Upper lobe of left lung (tissue), 6 donors: Measurements from ENCODE around the gene SEMA6D. TPM values are rescaled to one million over a fixed set of nuclear protein-coding genes. Genes with fewer than 3 reads are reported as not detected.

Experiments
- ATAC-seq, 2 donors: fragments of 200-7000 bp; cut with Tn5 transposase; one replicate each; pipeline ENCODE4 v1.9.1; 2022; ENCODE audit warnings: mild to moderate bottlenecking in 2 of 2, moderate library complexity in 2 of 2; ENCODE audit not compliant: low FRiP score in 2 of 2
- DNase-seq, 2 donors: peaks; one replicate each; pipeline ENCODE4 v3.0.0-alpha.2; 2019 to 2020
- H3K27ac ChIP-seq, 4 donors: fragments of 200-600 bp; sonication (generic); one replicate each; pipeline ENCODE4 v1.5.1; 2016 to 2019
- H3K27me3 ChIP-seq, 4 donors: fragments of 200-600 bp; sonication (generic); one replicate each; pipeline ENCODE4 v1.5.1; 2017 to 2019
- H3K36me3 ChIP-seq, 4 donors: fragments of 200-600 bp; sonication (generic); one replicate each; pipeline ENCODE4 v1.5.1; 2016 to 2019
- H3K4me1 ChIP-seq, 4 donors: fragments of 200-600 bp; sonication (generic); one replicate each; pipeline ENCODE4 v1.5.1; 2018 to 2019
- H3K4me3 ChIP-seq, 4 donors: fragments of 200-600 bp; sonication (generic); one replicate each; pipeline ENCODE4 v1.5.1; 2017 to 2019; ENCODE audit warnings: mild to moderate bottlenecking in 2 of 4, moderate library complexity in 1 of 4
- H3K9me3 ChIP-seq, 4 donors: fragments of 200-600 bp; sonication (generic); one replicate each; pipeline ENCODE4 v1.5.1; 2018 to 2019
- EP300 ChIP-seq, 4 donors: sonication (generic); formaldehyde crosslinking; IDR thresholded peaks; one replicate each; pipeline ENCODE4 v1.5.1; 2017; ENCODE audit warnings: antibody characterized with exemption in 4 of 4, control low read depth in 2 of 4
- POLR2A ChIP-seq, 4 donors: fragments of 450-650 bp; IDR thresholded peaks; one replicate each; pipeline ENCODE4 v1.5.1; 2016 to 2017; ENCODE audit warnings: antibody characterized with exemption in 4 of 4, mild to moderate bottlenecking in 2 of 4
- POLR2AphosphoS5 ChIP-seq, 2 donors: sonication (generic); formaldehyde crosslinking; IDR thresholded peaks; one replicate each; pipeline ENCODE4 v1.5.1; 2017; ENCODE audit warnings: antibody characterized with exemption in 2 of 2
- WGBS, 2 donors: methylation state at CpG; one replicate each; pipeline ENCODE4 v1.1.5; 2017 to 2018; 5-methylcytosine and 5-hydroxymethylcytosine counted together
- total RNA-seq, 6 donors: library from RNA; depleted of rRNA in 4 of 6; stranded (reverse); fragments of >200 nt in 4 of 6; gene quantifications; one replicate each; pipeline versions ENCODE4 v1.1.0 to v1.2.1, GENCODE V29; 2016 to 2021
- TF ChIP-seq, protein P1 (sequence below), 6 experiments: fragments of 450-650 bp in 4 of 6; fragments of 200-600 bp in 2 of 6; sonication (generic) in 2 of 6; IDR thresholded peaks; one replicate each; pipeline ENCODE4 v1.5.1; 2016 to 2019; ENCODE audit warnings: antibody characterized with exemption in 6 of 6
- donor health status: DM: no; HTN: no; CAD: no; lungs with moderate emphysema.
- donor health status: DM: no; HTN: yes; CAD: no; lungs with severe emphysema.

The SEMA6D gene
- total RNA-seq, 6 donors from 2014 or later, result 6.9 to 10.5 (median 9.0) TPM

DNA sequence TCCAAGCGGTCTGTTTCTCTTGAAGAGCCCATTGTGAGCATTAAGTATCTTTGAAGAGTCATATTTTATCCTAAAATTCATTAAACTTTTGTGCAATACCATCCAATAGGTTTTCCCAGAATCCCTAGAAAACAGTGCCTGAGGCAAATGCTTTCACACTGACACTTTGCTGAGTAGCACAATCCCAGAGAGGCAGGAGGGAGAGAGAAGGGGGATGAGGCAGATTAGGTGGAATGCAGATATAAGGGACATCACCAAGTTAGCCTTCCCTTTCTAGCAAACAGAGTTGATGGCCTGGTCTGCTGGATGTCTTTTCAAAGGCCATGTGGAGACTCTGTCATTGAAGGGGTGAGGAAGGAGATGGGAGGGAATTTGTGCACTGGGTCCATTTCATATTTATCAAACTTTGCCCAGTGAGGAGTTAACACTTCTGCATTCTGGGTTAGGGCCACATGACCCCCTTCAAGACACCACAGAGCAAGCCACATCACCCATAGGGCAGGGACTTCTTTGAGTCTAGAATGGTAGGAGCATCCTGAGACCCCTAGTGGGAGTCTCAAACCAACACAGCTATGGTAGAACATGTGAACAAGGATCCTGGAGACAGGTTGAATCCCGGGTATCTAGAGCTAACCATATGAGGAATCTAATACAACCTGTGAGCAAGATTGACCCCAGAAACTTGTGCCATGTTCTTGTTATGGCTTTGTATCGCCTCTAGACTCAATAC, 32.0 kb upstream of the SEMA6D start:
- H3K27me3 ChIP-seq, result no peaks in the 10 kb centered on the region
- H3K9me3 ChIP-seq, result no peaks in the 10 kb centered on the region
- H3K36me3 ChIP-seq, result no peaks in the 10 kb centered on the region
- DNase-seq (no peak), ATAC-seq (no peak)
- WGBS, 2 donors, result 85 to 86% methylated on average over 3 of the region's 3 CpGs
- TF ChIP-seq EP300 (IDR thresholded peaks at IDR 0.05) (no peak), POLR2A (IDR thresholded peaks at IDR 0.05) (no peak), POLR2AphosphoS5 (IDR thresholded peaks at IDR 0.05) (no peak)
- TF ChIP-seq, protein P1, sequence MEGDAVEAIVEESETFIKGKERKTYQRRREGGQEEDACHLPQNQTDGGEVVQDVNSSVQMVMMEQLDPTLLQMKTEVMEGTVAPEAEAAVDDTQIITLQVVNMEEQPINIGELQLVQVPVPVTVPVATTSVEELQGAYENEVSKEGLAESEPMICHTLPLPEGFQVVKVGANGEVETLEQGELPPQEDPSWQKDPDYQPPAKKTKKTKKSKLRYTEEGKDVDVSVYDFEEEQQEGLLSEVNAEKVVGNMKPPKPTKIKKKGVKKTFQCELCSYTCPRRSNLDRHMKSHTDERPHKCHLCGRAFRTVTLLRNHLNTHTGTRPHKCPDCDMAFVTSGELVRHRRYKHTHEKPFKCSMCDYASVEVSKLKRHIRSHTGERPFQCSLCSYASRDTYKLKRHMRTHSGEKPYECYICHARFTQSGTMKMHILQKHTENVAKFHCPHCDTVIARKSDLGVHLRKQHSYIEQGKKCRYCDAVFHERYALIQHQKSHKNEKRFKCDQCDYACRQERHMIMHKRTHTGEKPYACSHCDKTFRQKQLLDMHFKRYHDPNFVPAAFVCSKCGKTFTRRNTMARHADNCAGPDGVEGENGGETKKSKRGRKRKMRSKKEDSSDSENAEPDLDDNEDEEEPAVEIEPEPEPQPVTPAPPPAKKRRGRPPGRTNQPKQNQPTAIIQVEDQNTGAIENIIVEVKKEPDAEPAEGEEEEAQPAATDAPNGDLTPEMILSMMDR (IDR thresholded peaks at IDR 0.05), result no peak
- H3K27ac ChIP-seq, result no peak overlapping the region
- H3K4me1 ChIP-seq, result peaks cover 0 to 6% (median 0%) of the 10 kb centered on the region in 4 donors
- H3K4me3 ChIP-seq, result no peak overlapping the region

DNA sequence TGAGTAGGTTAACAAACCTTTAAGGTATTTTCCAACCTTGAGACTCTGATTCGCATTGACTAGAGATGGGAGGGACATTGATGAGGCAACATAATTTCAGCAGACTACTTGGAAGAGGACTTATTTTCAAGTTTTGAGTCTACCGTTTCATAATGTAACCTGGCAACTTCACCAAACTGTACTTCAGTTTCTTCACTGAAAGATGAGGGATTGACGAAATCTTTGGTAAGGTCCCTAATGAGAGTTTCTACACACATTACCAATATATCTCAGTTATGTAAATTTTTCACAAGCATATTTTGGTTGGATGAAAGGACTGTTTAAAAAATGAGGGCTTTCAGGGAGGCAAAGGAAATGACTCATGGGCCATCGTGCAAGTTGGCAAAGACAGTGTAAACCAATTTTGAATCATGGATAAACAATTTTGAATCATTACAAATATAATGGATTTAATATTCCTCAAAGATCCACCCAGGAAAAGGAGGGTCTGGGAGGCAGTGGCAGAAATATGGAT, 28.7 kb upstream of the SEMA6D start:
- no peak overlapping the region for H3K27ac ChIP-seq

DNA sequence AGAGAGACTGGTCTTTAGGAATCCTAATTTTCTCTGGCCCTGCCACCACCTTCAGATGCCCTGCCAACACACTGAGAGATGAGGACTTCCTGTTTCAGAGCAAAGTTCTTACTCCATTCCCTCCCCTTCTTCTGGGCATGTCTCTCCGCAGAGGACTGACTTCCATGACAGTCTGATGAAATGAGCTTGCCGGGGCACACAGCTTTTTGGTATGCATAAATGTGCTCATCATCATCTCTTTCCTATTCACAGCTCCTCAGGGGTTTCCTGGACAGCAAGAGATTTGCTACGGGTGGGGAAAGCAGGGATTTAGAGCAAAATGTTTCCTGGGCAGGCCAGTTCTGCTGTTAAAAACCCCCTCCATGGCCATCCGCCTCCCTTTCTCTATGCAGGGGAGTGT, 27.6 kb upstream of the SEMA6D start:
- H3K36me3 ChIP-seq, result no peaks in the 10 kb centered on the region
- ATAC-seq (no peak), DNase-seq (no peak)
- 65 to 83% methylated on average over 4 of the region's 4 CpGs for WGBS, 2 donors
- no peak for TF ChIP-seq POLR2AphosphoS5 (IDR thresholded peaks at IDR 0.05)
- TF ChIP-seq EP300 (IDR thresholded peaks at IDR 0.05), result no peak
- H3K27ac ChIP-seq, result no peak overlapping the region
- no peak overlapping the region for H3K4me3 ChIP-seq
- no peaks in the 10 kb centered on the region for H3K9me3 ChIP-seq
- peaks cover 0 to 6% (median 0%) of the 10 kb centered on the region in 4 donors for H3K4me1 ChIP-seq
- no peaks in the 10 kb centered on the region for H3K27me3 ChIP-seq

More for the DNA sequence above, 28.7 kb upstream of the SEMA6D start:
- ATAC-seq (no peak), DNase-seq (no peak)
- Histone ChIP-seq H3K4me1 (peaks cover 0 to 6% (median 0%) of the 10 kb centered on the region in 4 donors), H3K4me3 (no peak overlapping the region), H3K9me3 (no peaks in the 10 kb centered on the region), H3K27me3 (no peaks in the 10 kb centered on the region), H3K36me3 (no peaks in the 10 kb centered on the region)
- WGBS, 2 donors, result 57 to 58% methylated on average over 4 of the region's 4 CpGs
- no peak for TF ChIP-seq POLR2A (IDR thresholded peaks at IDR 0.05)

DNA sequence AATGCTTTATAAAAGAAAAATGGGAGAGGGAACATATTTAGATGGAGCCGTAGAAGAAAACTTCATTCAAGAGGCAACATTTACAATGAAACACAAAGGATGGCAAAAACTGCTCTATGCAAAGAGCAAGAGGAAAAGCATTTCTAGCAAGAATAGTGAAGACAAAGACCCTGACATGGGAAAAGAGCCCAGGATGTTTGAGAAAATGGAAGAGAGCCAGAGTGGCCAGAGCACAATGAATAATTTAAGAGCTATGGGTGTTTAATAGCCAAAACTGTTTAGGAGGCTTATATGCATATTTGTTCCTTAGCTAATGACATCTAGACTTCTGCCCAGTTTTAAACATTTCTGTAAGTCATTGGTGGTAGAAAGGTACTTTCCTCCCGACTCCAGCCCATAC, 25.4 kb upstream of the SEMA6D start:
- Histone ChIP-seq H3K9me3 (no peaks in the 10 kb centered on the region), H3K27ac (no peak overlapping the region), H3K27me3 (no peaks in the 10 kb centered on the region), H3K4me1 (peaks cover 0 to 6% (median 0%) of the 10 kb centered on the region in 4 donors), H3K36me3 (no peaks in the 10 kb centered on the region), H3K4me3 (no peak overlapping the region)
- WGBS, 2 donors, result 83 to 92% methylated on average over 2 of the region's 2 CpGs
- ATAC-seq (no peak), DNase-seq (no peak)
- no peak for TF ChIP-seq POLR2A (IDR thresholded peaks at IDR 0.05)
- TF ChIP-seq POLR2AphosphoS5 (IDR thresholded peaks at IDR 0.05), result no peak
- TF ChIP-seq EP300 (IDR thresholded peaks at IDR 0.05), result no peak
- TF ChIP-seq, protein P1 (IDR thresholded peaks at IDR 0.05), result no peak

DNA sequence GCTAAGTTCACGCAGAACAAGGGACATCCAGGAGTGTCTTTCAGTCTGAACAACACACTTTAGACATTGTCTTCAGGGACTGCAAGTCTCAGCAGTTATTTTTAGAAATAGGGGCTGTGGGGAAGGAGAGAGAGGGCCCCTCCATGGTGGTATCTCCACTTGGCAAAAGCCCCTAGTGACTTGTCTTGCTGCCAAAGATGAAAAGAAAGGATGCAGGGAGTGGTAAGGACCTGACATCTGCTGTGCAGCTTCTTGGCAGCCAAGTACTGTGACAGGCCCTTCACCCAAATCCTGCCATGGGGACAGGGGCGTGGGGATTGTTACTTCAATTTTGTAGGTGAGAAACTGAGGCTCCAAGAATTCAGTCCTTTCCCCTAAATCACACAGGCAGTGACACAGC, 21.0 kb upstream of the SEMA6D start:
- H3K4me1 ChIP-seq, result no peaks in the 10 kb centered on the region
- no peaks in the 10 kb centered on the region for H3K27me3 ChIP-seq
- no peak overlapping the region for H3K4me3 ChIP-seq
- H3K9me3 ChIP-seq, result no peaks in the 10 kb centered on the region
- ATAC-seq, result no peak
- no peak for DNase-seq
- H3K27ac ChIP-seq, result no peak overlapping the region
- H3K36me3 ChIP-seq, result no peaks in the 10 kb centered on the region
- TF ChIP-seq POLR2A (IDR thresholded peaks at IDR 0.05) (no peak), EP300 (IDR thresholded peaks at IDR 0.05) (no peak), POLR2AphosphoS5 (IDR thresholded peaks at IDR 0.05) (no peak)
- TF ChIP-seq, protein P1 (IDR thresholded peaks at IDR 0.05), result no peak
- 79 to 86% methylated on average over 2 of the region's 2 CpGs for WGBS, 2 donors
